ENCODE results near the gene RFX1. TPM values are rescaled to one million over a fixed set of nuclear protein-coding genes. Genes with fewer than 3 reads are reported as not detected.

Gene RFX1
- total RNA-seq, 1 donor from 2014 or later, result 4.7 TPM

DNA sequence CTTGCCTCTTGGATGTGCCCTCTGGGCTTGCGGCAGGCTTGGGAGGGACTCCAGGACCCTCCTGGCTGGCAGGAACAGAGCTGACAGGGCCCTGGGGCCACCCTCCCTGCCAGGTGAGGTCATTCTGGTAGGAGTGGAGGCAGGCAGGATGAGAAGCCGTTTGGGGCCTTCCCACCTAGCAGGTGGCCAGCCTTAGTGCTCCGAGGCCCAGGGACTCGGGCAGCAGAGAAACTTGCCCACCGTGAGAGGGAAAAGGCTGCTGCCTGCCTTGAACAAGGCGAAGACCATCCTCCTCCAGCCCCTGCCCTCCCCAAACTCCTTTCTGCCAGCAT, 8.5 kb downstream of the RFX1 start:
- H3K27me3 ChIP-seq (ENCODE audit: control insufficient read depth in 3 of 3, insufficient read depth in 3 of 3, low read length in 3 of 3), result no peaks in the 10 kb centered on the region
- peaks cover 22 to 38% (median 23%) of the 10 kb centered on the region in 3 donors for H3K4me1 ChIP-seq (ENCODE audit: control insufficient read depth in 3 of 3, insufficient read depth in 3 of 3, low read length in 3 of 3)
- H3K9ac ChIP-seq (ENCODE audit: low read depth in 1 of 3, low read length in 3 of 3), result peak overlapping the region in 2 of 3 donors; percentile 24 to 69
- no peak overlapping the region for H3K4me3 ChIP-seq (ENCODE audit: low read length in 3 of 3)
- peaks cover under 1 to 3% (median 3%) of the 10 kb centered on the region in 3 donors for H3K36me3 ChIP-seq (ENCODE audit: control insufficient read depth in 3 of 3, insufficient read depth in 3 of 3, low read length in 3 of 3)
- peaks cover 0 to 2% (median 0%) of the 10 kb centered on the region in 3 donors for H3K9me3 ChIP-seq (ENCODE audit: control insufficient read depth in 3 of 3, low read length in 3 of 3)
- H3K27ac ChIP-seq (ENCODE audit: low read depth, low read length), result no peak overlapping the region

DNA sequence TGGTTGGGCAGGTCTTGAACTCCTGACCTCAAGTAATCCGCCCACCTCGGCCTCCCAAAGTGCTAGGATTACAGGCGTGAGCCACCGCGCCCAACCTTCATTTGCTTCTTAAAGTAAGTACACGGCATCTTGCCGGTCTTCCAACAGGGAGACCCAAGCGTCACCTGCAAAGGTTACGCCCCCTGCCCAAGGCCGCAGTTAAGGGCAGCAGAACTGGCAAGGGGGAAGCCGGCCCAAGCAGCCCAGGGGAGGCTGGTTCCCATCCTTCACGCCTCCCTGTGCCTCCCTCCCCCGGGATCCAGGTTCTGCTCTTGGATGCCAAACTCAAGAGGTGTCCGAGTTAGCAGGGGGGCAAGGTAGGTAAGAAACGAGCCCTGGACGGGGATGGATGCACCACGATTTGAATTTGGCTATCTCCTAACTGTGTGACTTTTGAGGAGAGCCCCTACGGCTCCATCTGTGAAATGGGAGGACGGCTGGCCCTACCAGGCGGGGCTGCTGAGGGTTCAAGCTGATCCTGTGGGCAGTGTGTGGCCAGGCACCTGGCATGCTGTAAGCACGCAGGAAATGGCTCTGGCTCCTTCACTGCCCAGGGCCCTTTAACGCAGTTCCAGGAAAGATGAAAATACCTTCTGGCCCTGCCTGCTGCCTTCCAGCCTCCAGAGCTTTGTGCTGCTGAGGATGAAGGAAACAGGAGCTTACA, 9.0 kb downstream of the RFX1 start:
- Histone ChIP-seq H3K9ac (ENCODE audit: low read depth in 1 of 3, low read length in 3 of 3) (peak overlapping the region in 2 of 3 donors; percentile 24 to 69), H3K27ac (ENCODE audit: low read depth, low read length) (no peak overlapping the region), H3K36me3 (ENCODE audit: control insufficient read depth in 3 of 3, insufficient read depth in 3 of 3, low read length in 3 of 3) (peaks cover 5 to 8% (median 6%) of the 10 kb centered on the region in 3 donors), H3K4me1 (ENCODE audit: control insufficient read depth in 3 of 3, insufficient read depth in 3 of 3, low read length in 3 of 3) (peaks cover 19 to 34% (median 20%) of the 10 kb centered on the region in 3 donors), H3K4me3 (ENCODE audit: low read length in 3 of 3) (no peak overlapping the region), H3K27me3 (ENCODE audit: control insufficient read depth in 3 of 3, insufficient read depth in 3 of 3, low read length in 3 of 3) (no peaks in the 10 kb centered on the region), H3K9me3 (ENCODE audit: control insufficient read depth in 3 of 3, low read length in 3 of 3) (peaks cover 0 to 2% (median 0%) of the 10 kb centered on the region in 3 donors)

GRCh38 chr19:13995878-13996765, 10.0 kb downstream of the RFX1 start:
- Histone ChIP-seq H3K9ac (ENCODE audit: low read depth in 1 of 3, low read length in 3 of 3) (peak overlapping the region in 1 of 3 donors; percentile 75), H3K27me3 (ENCODE audit: control insufficient read depth in 3 of 3, insufficient read depth in 3 of 3, low read length in 3 of 3) (no peaks in the 10 kb centered on the region), H3K4me3 (ENCODE audit: low read length in 3 of 3) (no peak overlapping the region), H3K9me3 (ENCODE audit: control insufficient read depth in 3 of 3, low read length in 3 of 3) (peaks cover 0 to 2% (median 0%) of the 10 kb centered on the region in 3 donors), H3K36me3 (ENCODE audit: control insufficient read depth in 3 of 3, insufficient read depth in 3 of 3, low read length in 3 of 3) (peaks cover 6 to 10% (median 8%) of the 10 kb centered on the region in 3 donors), H3K27ac (ENCODE audit: low read depth, low read length) (no peak overlapping the region), H3K4me1 (ENCODE audit: control insufficient read depth in 3 of 3, insufficient read depth in 3 of 3, low read length in 3 of 3) (peaks cover 15 to 27% (median 18%) of the 10 kb centered on the region in 3 donors)

- peak overlapping the region; percentile 69 for H3K27ac ChIP-seq (ENCODE audit: low read depth, low read length)
- peak overlapping the region; percentile 12 to 75 (median 32) for H3K9ac ChIP-seq (ENCODE audit: low read depth in 1 of 3, low read length in 3 of 3)
- H3K9me3 ChIP-seq (ENCODE audit: control insufficient read depth in 3 of 3, low read length in 3 of 3), result peaks cover 0 to 2% (median 0%) of the 10 kb centered on the region in 3 donors
- H3K36me3 ChIP-seq (ENCODE audit: control insufficient read depth in 3 of 3, insufficient read depth in 3 of 3, low read length in 3 of 3), result peaks cover 6 to 13% (median 8%) of the 10 kb centered on the region in 3 donors
- H3K27me3 ChIP-seq (ENCODE audit: control insufficient read depth in 3 of 3, insufficient read depth in 3 of 3, low read length in 3 of 3), result no peaks in the 10 kb centered on the region
- H3K4me3 ChIP-seq (ENCODE audit: low read length in 3 of 3), result peak overlapping the region in 1 of 3 donors; percentile 29
- peaks cover 12 to 22% (median 13%) of the 10 kb centered on the region in 3 donors for H3K4me1 ChIP-seq (ENCODE audit: control insufficient read depth in 3 of 3, insufficient read depth in 3 of 3, low read length in 3 of 3)
These were observed 10.9 kb downstream of the RFX1 start for GRCh38 chr19:13995017-13995728.

DNA sequence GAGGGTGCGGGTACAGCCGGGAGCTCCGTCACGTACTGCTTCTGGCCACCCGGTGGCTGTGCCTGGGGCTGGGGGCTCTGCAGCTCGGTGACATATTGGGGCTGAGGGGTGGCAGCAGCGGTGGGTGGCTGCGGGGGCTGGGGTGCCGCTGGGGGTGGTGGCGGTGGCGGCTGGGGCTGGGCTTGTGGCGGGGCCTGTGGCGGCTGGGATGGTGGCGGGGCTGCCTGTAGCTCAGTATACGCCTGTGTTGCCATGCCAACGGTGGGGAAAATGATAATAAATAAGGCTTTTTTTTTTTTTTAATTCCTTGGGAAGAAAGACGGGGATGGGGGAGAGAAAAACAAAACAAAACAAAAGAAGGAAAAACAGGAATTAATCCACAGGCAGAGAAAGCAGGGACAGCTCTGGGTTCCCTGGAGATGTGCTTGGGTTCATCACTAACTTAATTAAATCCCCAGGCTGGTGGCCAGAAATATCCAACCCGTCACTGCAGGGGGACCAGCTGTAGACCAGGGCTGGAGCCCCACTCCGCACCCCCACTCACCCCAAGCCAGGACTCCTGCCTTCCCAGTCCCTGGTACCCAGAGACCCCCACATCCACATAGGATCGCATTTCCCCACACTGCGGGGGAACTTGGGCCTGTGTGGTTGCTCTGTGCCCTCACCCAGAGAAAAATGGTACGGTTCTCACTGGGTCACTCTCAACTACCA, 12.4 kb downstream of the RFX1 start:
- H3K27ac ChIP-seq (ENCODE audit: low read depth, low read length), result no peak overlapping the region

GRCh38 chr19:13992025-13992424, 14.1 kb downstream of the RFX1 start:
- no peak overlapping the region for H3K9ac ChIP-seq (ENCODE audit: low read depth in 1 of 3, low read length in 3 of 3)
- H3K4me3 ChIP-seq (ENCODE audit: low read length in 3 of 3), result no peak overlapping the region
- no peak overlapping the region for H3K27ac ChIP-seq (ENCODE audit: low read depth, low read length)
- no peaks in the 10 kb centered on the region for H3K9me3 ChIP-seq (ENCODE audit: control insufficient read depth in 3 of 3, low read length in 3 of 3)
- H3K27me3 ChIP-seq (ENCODE audit: control insufficient read depth in 3 of 3, insufficient read depth in 3 of 3, low read length in 3 of 3), result no peaks in the 10 kb centered on the region
- H3K36me3 ChIP-seq (ENCODE audit: control insufficient read depth in 3 of 3, insufficient read depth in 3 of 3, low read length in 3 of 3), result peaks cover 5 to 10% (median 6%) of the 10 kb centered on the region in 3 donors
- peaks cover 28 to 46% (median 36%) of the 10 kb centered on the region in 3 donors for H3K4me1 ChIP-seq (ENCODE audit: control insufficient read depth in 3 of 3, insufficient read depth in 3 of 3, low read length in 3 of 3)

More for the DNA sequence above, 12.4 kb downstream of the RFX1 start:
- no peaks in the 10 kb centered on the region for H3K27me3 ChIP-seq (ENCODE audit: control insufficient read depth in 3 of 3, insufficient read depth in 3 of 3, low read length in 3 of 3)
- no peaks in the 10 kb centered on the region for H3K9me3 ChIP-seq (ENCODE audit: control insufficient read depth in 3 of 3, low read length in 3 of 3)
- H3K4me1 ChIP-seq (ENCODE audit: control insufficient read depth in 3 of 3, insufficient read depth in 3 of 3, low read length in 3 of 3), result peaks cover 12 to 36% (median 21%) of the 10 kb centered on the region in 3 donors
- H3K9ac ChIP-seq (ENCODE audit: low read depth in 1 of 3, low read length in 3 of 3), result peak overlapping the region in 1 of 3 donors; percentile 45
- H3K36me3 ChIP-seq (ENCODE audit: control insufficient read depth in 3 of 3, insufficient read depth in 3 of 3, low read length in 3 of 3), result peaks cover 6 to 13% (median 8%) of the 10 kb centered on the region in 3 donors
- no peak overlapping the region for H3K4me3 ChIP-seq (ENCODE audit: low read length in 3 of 3)

DNA sequence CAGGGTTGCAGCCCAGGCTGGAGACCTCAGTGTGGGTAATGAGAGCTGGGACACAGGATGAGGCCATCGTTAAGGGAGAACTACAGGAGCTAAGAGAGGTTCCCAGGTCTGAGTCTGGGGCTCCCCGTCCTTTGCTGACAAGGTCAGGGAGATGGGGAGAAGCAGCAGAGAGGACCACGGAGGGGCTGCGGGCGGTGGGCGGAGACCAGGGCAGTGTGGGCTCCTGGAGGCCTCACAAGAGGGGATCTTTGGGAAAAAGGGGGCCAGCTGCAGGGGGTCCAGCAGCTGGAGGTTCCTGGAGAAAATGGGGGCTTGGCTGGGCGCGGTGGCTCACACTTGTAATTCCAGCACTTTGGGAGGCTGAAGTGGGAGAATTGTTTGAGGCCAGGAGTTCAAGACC, 16.0 kb downstream of the RFX1 start:
- Histone ChIP-seq H3K9ac (ENCODE audit: low read depth in 1 of 3, low read length in 3 of 3) (peak overlapping the region in 1 of 3 donors; percentile 57), H3K27me3 (ENCODE audit: control insufficient read depth in 3 of 3, insufficient read depth in 3 of 3, low read length in 3 of 3) (no peaks in the 10 kb centered on the region), H3K27ac (ENCODE audit: low read depth, low read length) (no peak overlapping the region), H3K4me3 (ENCODE audit: low read length in 3 of 3) (peak overlapping the region in 1 of 3 donors; percentile 22), H3K9me3 (ENCODE audit: control insufficient read depth in 3 of 3, low read length in 3 of 3) (no peaks in the 10 kb centered on the region), H3K36me3 (ENCODE audit: control insufficient read depth in 3 of 3, insufficient read depth in 3 of 3, low read length in 3 of 3) (peaks cover 5 to 10% (median 6%) of the 10 kb centered on the region in 3 donors), H3K4me1 (ENCODE audit: control insufficient read depth in 3 of 3, insufficient read depth in 3 of 3, low read length in 3 of 3) (peaks cover 36 to 53% (median 50%) of the 10 kb centered on the region in 3 donors)

DNA sequence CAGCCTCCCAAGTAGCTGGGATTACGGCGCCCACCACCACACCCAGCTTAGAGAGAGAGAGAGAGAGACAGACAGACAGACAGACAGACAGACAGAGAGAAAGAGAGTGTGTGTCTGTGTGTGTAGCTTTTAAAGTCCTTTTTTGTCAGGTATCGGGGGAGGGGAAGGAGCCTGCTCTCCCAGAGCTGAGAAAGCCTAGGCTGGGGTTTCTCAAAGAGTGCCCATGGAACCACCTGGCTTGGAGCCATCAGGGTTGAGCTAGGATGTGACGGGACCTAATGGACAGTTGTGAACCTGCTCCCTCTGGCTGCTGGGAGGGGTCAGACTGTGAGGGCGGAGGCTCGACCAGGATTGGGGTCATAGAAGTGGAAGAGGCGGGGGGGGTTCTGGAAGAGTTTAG, 16.6 kb downstream of the RFX1 start:
- peaks cover 5 to 10% (median 6%) of the 10 kb centered on the region in 3 donors for H3K36me3 ChIP-seq (ENCODE audit: control insufficient read depth in 3 of 3, insufficient read depth in 3 of 3, low read length in 3 of 3)
- no peaks in the 10 kb centered on the region for H3K27me3 ChIP-seq (ENCODE audit: control insufficient read depth in 3 of 3, insufficient read depth in 3 of 3, low read length in 3 of 3)
- H3K9me3 ChIP-seq (ENCODE audit: control insufficient read depth in 3 of 3, low read length in 3 of 3), result no peaks in the 10 kb centered on the region
- no peak overlapping the region for H3K27ac ChIP-seq (ENCODE audit: low read depth, low read length)
- peak overlapping the region in 1 of 3 donors; percentile 57 for H3K9ac ChIP-seq (ENCODE audit: low read depth in 1 of 3, low read length in 3 of 3)
- peaks cover 34 to 50% (median 47%) of the 10 kb centered on the region in 3 donors for H3K4me1 ChIP-seq (ENCODE audit: control insufficient read depth in 3 of 3, insufficient read depth in 3 of 3, low read length in 3 of 3)
- H3K4me3 ChIP-seq (ENCODE audit: low read length in 3 of 3), result peak overlapping the region in 1 of 3 donors; percentile 22

Data from skeletal muscle tissue (tissue), 4 donors.